Subcutaneous abdominal adipose tissue (tissue), 5 donors: Measurements from ENCODE around the gene PEX11A.

ENCODE experiments used
- H3K27ac ChIP-seq: one replicate; pipeline ENCODE4 v1.7.0; 2013; ENCODE audit warnings: low read depth, mild to moderate bottlenecking, inconsistent platforms, low read length, moderate library complexity
- H3K27me3 ChIP-seq, 5 donors: one replicate each; pipeline ENCODE4 v1.7.0; 2013; ENCODE audit warnings: low read length in 5 of 5, inconsistent platforms in 1 of 5; ENCODE audit not compliant: control insufficient read depth in 5 of 5, insufficient read depth in 4 of 5
- H3K36me3 ChIP-seq, 5 donors: one replicate each; pipeline ENCODE4 v1.7.0; 2013; ENCODE audit warnings: low read length in 5 of 5; ENCODE audit not compliant: control insufficient read depth in 5 of 5, insufficient read depth in 5 of 5
- H3K4me1 ChIP-seq, 5 donors: one replicate each; pipeline ENCODE4 v1.7.0; 2013; ENCODE audit warnings: low read length in 5 of 5, mild to moderate bottlenecking in 3 of 5, moderate library complexity in 1 of 5; ENCODE audit not compliant: control insufficient read depth in 5 of 5, insufficient read depth in 5 of 5
- H3K4me3 ChIP-seq, 5 donors: one replicate each; pipeline ENCODE4 v1.7.0; 2013; ENCODE audit warnings: low read length in 5 of 5, low read depth in 1 of 5
- H3K9ac ChIP-seq, 5 donors: one replicate each; pipeline ENCODE4 v1.7.0; 2013; ENCODE audit warnings: low read length in 5 of 5, mild to moderate bottlenecking in 4 of 5, moderate library complexity in 3 of 5
- H3K9me3 ChIP-seq, 5 donors: one replicate each; pipeline ENCODE4 v1.7.0; 2013; ENCODE audit warnings: low read length in 5 of 5; ENCODE audit not compliant: control insufficient read depth in 5 of 5
- donor health status: healthy.
- donor health status: healthy.
- donor health status: healthy.
- donor health status: healthy.
- donor health status: healthy.

Gene PEX11A

DNA sequence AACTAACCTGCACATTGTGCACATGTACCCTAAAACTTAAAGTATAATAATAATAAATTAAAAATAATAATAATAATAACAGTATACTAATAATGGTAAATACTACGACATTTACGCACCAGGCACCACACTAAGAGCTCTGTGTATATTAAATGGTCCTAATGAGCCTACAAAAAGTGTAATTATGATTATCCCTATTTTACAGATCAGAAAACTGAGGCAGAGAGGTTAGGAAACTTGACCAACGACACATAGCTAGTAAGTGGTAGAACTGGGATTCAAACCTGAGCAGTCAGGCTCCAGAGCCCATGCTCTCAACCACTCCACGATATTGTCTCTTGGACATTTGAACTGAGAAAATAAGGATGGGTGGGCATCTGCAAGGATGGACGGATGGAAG, 50.3 kb downstream of the PEX11A start:
- no peak overlapping the region for H3K27ac ChIP-seq
- H3K36me3 ChIP-seq, result peaks cover 0 to 24% (median 10%) of the 10 kb centered on the region in 5 donors
- H3K4me1 ChIP-seq, result no peaks in the 10 kb centered on the region
- no peak overlapping the region for H3K4me3 ChIP-seq
- no peaks in the 10 kb centered on the region for H3K27me3 ChIP-seq
- no peaks in the 10 kb centered on the region for H3K9me3 ChIP-seq
- no peak overlapping the region for H3K9ac ChIP-seq

DNA sequence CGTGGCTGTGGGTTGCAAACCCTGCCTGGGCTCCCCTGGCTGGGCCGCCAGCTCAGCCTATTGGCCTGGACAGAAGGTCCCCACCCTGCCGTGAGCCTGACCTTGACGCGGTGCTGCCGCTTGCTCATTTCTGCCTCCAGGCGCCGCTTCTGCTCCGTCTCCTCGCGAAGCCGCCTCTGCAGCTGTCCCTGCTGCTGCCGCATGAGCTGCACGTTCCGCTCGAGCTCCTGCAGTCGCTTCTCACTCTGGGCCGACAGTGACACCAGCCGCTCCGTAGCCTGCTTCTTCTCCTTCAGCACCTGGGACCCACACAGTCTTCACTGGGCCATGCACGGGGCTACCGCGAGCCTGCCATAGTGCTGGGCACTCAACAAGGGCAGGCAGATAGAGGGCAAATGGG, 57.0 kb downstream of the PEX11A start:
- Histone ChIP-seq H3K27ac (no peak overlapping the region), H3K36me3 (peaks cover 4 to 48% (median 45%) of the 10 kb centered on the region in 5 donors), H3K4me3 (no peak overlapping the region), H3K27me3 (no peaks in the 10 kb centered on the region), H3K9ac (no peak overlapping the region), H3K9me3 (no peaks in the 10 kb centered on the region), H3K4me1 (no peaks in the 10 kb centered on the region)

DNA sequence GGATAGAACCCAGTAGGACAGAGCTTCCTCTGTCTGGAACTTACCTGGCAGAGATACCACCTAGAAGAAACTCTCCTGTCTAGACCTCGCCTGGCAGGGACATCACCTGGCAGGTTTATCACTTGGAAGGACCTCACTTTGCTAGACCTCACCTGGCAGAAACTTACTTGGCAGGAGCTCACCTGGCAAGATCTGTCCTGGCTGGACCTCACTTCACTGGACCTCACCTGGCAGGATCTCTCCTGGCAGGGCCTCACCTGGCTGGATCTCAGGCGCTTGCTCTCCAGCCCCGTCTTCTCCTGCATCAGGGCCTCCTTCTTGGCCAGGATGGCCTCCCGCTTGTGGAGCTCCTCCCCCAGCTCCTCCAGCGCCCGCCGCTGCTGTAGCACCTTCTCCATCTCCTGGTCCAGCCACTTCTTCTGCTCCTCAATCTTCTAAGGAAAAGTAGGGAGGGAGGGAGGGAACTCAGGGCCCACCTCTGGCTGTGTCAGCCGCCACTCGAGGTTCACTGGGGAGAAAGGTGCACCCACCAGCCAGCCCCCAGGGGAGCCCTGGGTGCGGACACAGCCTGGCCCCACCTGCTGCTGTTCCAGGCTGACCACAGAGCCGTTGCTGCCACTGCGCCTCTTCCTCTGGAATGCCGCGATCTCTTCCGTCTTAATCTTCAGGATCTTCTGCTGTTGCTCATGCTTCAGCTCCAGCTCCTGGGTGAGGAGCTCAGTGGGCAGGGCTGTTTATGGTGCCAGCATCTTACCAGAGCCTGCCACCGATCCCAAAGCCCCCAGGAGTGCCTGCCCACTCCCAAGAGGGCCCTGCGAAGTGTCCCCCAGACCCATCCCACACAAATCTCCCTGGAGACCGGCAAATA, 57.8 kb downstream of the PEX11A start:
- Histone ChIP-seq H3K27me3 (no peaks in the 10 kb centered on the region), H3K9ac (no peak overlapping the region), H3K4me1 (no peaks in the 10 kb centered on the region), H3K27ac (no peak overlapping the region), H3K4me3 (no peak overlapping the region), H3K9me3 (no peaks in the 10 kb centered on the region), H3K36me3 (peaks cover 4 to 56% (median 52%) of the 10 kb centered on the region in 5 donors)

DNA sequence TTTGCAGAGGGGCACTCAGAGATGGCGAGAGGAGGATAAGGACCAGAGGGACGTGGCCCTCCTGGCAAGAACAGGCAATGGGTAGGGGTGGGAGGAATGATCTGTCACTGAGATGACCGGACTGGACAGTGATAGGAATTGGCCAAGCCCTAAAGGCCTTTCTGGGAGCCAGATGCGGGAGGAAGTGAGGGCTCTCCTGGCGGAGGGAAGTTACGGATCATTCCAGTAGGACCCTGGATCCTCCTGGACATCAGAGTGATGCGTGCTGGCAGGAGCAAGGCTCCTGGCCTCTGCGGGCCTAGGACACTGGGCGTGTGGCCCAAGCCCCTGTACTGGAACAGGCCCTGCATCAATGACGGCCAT, 58.7 kb downstream of the PEX11A start:
- Histone ChIP-seq H3K9ac (no peak overlapping the region), H3K4me3 (no peak overlapping the region), H3K4me1 (no peaks in the 10 kb centered on the region), H3K36me3 (peaks cover 4 to 62% (median 57%) of the 10 kb centered on the region in 5 donors), H3K9me3 (no peaks in the 10 kb centered on the region), H3K27ac (no peak overlapping the region), H3K27me3 (no peaks in the 10 kb centered on the region)
